Caco-2 (cell line): Measurements from ENCODE around the gene MMADHC. TPM values are rescaled to one million over a fixed set of nuclear protein-coding genes. Genes with fewer than 3 reads are reported as not detected.

Experiments
- BruUV-seq: library from RNA; stranded (reverse); fragments of 400-500 nt; replicated peaks from 2 replicates; lab custom pipeline; 2021; lab: Mats Ljungman, UMichigan
- CTCF ChIA-PET: fragments of 300-600 bp; sonication (Branson Sonifier 250); formaldehyde crosslinking; loops from one replicate; lab custom pipeline; 2022; ENCODE audit warnings: antibody characterized with exemption; lab: Charles Lee
- POLR2A ChIA-PET: fragments of 300-600 bp; sonication (Branson Sonifier 250); formaldehyde crosslinking; loops from one replicate; lab custom pipeline; 2022; ENCODE audit warnings: antibody characterized with exemption; lab: Charles Lee
- DNase-seq, 2 experiments: peaks; one replicate each; pipeline versions ENCODE4 v3.0.0 to v3.0.0-alpha.2; 2020 to 2022
- H3K27me3 ChIP-seq: replicated peaks from 2 replicates; pipeline ENCODE4 v1.6.0; 2011; ENCODE audit warnings: low read length; ENCODE audit not compliant: control insufficient read depth, insufficient read depth
- H3K36me3 ChIP-seq: 2 replicates; pipeline ENCODE4 v1.5.1; 2011; ENCODE audit warnings: low read length; ENCODE audit not compliant: control insufficient read depth, insufficient read depth
- H3K4me1 ChIP-seq: fragments of 250-450 bp; sonication (Bioruptor Pico); 2 replicates; pipeline ENCODE4 v1.5.1; 2020; ENCODE audit warnings: mild to moderate bottlenecking
- H3K4me3 ChIP-seq: 2 replicates; pipeline ENCODE4 v1.5.1; 2011; ENCODE audit warnings: low read depth, mild to moderate bottlenecking, control low read depth, low read length
- H3K9me3 ChIP-seq: fragments of 250-450 bp; sonication (Bioruptor Pico); 2 replicates; pipeline ENCODE4 v1.5.1; 2020; ENCODE audit warnings: mild to moderate bottlenecking, moderate library complexity
- H3K27ac Mint-ChIP-seq: one replicate; pipeline ENCODE4 v1.8.0; 2022; ENCODE audit warnings: mixed read lengths; ENCODE audit not compliant: unreplicated experiment
- H3K27me3 Mint-ChIP-seq: one replicate; pipeline ENCODE4 v1.8.0; 2022; ENCODE audit warnings: mixed read lengths; ENCODE audit not compliant: insufficient read depth, unreplicated experiment
- H3K36me3 Mint-ChIP-seq: one replicate; pipeline ENCODE4 v1.8.0; 2022; ENCODE audit warnings: mild to moderate bottlenecking, mixed read lengths; ENCODE audit not compliant: insufficient read depth, unreplicated experiment
- H3K4me1 Mint-ChIP-seq: one replicate; pipeline ENCODE4 v1.8.0; 2022; ENCODE audit warnings: low read depth, mixed read lengths; ENCODE audit not compliant: unreplicated experiment
- H3K4me3 Mint-ChIP-seq: one replicate; pipeline ENCODE4 v1.8.0; 2022; ENCODE audit warnings: mild to moderate bottlenecking, moderate library complexity, mixed read lengths; ENCODE audit not compliant: unreplicated experiment
- H3K9me3 Mint-ChIP-seq: one replicate; pipeline ENCODE4 v1.8.0; 2022; ENCODE audit warnings: mixed read lengths; ENCODE audit not compliant: unreplicated experiment
- CTCF ChIP-seq, 2 experiments: fragments of 200-600 bp in 1 of 2; IDR thresholded peaks; 1 replicate in 1 of 2; 2 replicates in 1 of 2; pipeline versions ENCODE4 v1.5.1 to v1.8.0; 2011 to 2022; ENCODE audit warnings: antibody characterized with exemption in 1 of 2, control low read depth in 1 of 2, inconsistent platforms in 1 of 2, low read depth in 1 of 2, low read length in 1 of 2, mild to moderate bottlenecking in 1 of 2, moderate library complexity in 1 of 2; ENCODE audit not compliant: insufficient read depth in 1 of 2, severe bottlenecking in 1 of 2, unreplicated experiment in 1 of 2
- intact Hi-C: fragments of 100-400 bp; cut with micrococcal nuclease; formaldehyde crosslinking; loops from one replicate; pipeline ENCODE4 v1.10.0; 2022; ENCODE audit not compliant: unreplicated experiment
- total RNA-seq: library from RNA; stranded (reverse); gene quantifications from 2 replicates; pipeline ENCODE4 v1.2.3, GENCODE V29; 2022

MMADHC gene
- total RNA-seq, 1 experiment from 2014 or later: 132 TPM

- intact Hi-C loops: no loop called here
- no peak for DNase-seq
- POLR2A ChIA-PET: no interaction called here
- H3K4me1 ChIP-seq: peaks cover 16% of the 10 kb centered on the region
- no peaks in the 10 kb centered on the region for H3K9me3 ChIP-seq
- Mint-ChIP-seq H3K9me3 (no peaks in the 10 kb centered on the region), H3K27ac (peak overlapping the region; percentile 85), H3K4me3 (no peak overlapping the region), H3K36me3 (no peaks in the 10 kb centered on the region), H3K4me1 (peaks cover 13% of the 10 kb centered on the region), H3K27me3 (no peaks in the 10 kb centered on the region)
- H3K27me3 ChIP-seq: no peaks in the 10 kb centered on the region
- CTCF ChIA-PET: no interaction called here
- no peak for TF ChIP-seq CTCF (IDR thresholded peaks at IDR 0.05; ENCODE audit: insufficient read depth in 1 of 2, low read depth in 1 of 2, low read length in 1 of 2, severe bottlenecking in 1 of 2, unreplicated experiment in 1 of 2)
- no TSS peak for BruUV-seq
- H3K4me3 ChIP-seq: no peak overlapping the region
- H3K36me3 ChIP-seq: no peaks in the 10 kb centered on the region
Observed at GRCh38 chr2:149625271-149625670, 37.7 kb upstream of the MMADHC start.

- Mint-ChIP-seq H3K4me1 (peaks cover 13% of the 10 kb centered on the region), H3K36me3 (no peaks in the 10 kb centered on the region), H3K4me3 (no peak overlapping the region), H3K27ac (no peak overlapping the region), H3K27me3 (no peaks in the 10 kb centered on the region), H3K9me3 (no peaks in the 10 kb centered on the region)
- no peak for DNase-seq
- no peak overlapping the region for H3K4me3 ChIP-seq
- peaks cover 16% of the 10 kb centered on the region for H3K4me1 ChIP-seq
- no TSS peak for BruUV-seq
- TF ChIP-seq CTCF (IDR thresholded peaks at IDR 0.05; ENCODE audit: insufficient read depth in 1 of 2, low read depth in 1 of 2, low read length in 1 of 2, severe bottlenecking in 1 of 2, unreplicated experiment in 1 of 2): no peak
- ChIA-PET POLR2A (no interaction called here), CTCF (no interaction called here)
- no peaks in the 10 kb centered on the region for H3K36me3 ChIP-seq
- H3K27me3 ChIP-seq: no peaks in the 10 kb centered on the region
- intact Hi-C loops: no loop called here
- no peaks in the 10 kb centered on the region for H3K9me3 ChIP-seq
Observed at GRCh38 chr2:149622343-149622742, 34.8 kb upstream of the MMADHC start.

- H3K9me3 Mint-ChIP-seq: no peaks in the 10 kb centered on the region
- no peak for DNase-seq
- TF ChIP-seq CTCF (IDR thresholded peaks at IDR 0.05; ENCODE audit: insufficient read depth in 1 of 2, low read depth in 1 of 2, low read length in 1 of 2, severe bottlenecking in 1 of 2, unreplicated experiment in 1 of 2): no peak
- Histone ChIP-seq H3K27me3 (no peaks in the 10 kb centered on the region), H3K4me1 (peaks cover 7% of the 10 kb centered on the region), H3K36me3 (no peaks in the 10 kb centered on the region), H3K9me3 (no peaks in the 10 kb centered on the region), H3K4me3 (no peak overlapping the region)
- peaks cover 2% of the 10 kb centered on the region for H3K4me1 Mint-ChIP-seq
- H3K4me3 Mint-ChIP-seq: no peak overlapping the region
- CTCF ChIA-PET: no interaction called here
- no TSS peak for BruUV-seq
- POLR2A ChIA-PET: no interaction called here
- no peak overlapping the region for H3K27ac Mint-ChIP-seq
- intact Hi-C loops: no loop called here
- no peaks in the 10 kb centered on the region for H3K36me3 Mint-ChIP-seq
- no peaks in the 10 kb centered on the region for H3K27me3 Mint-ChIP-seq
Observed at GRCh38 chr2:149617476-149617875, 29.9 kb upstream of the MMADHC start.
